Measurements from ENCODE around the gene ZYX.
"Not testable (repeated sequence)": the region's sequence is repeated elsewhere in the genome, so short reads cannot be mapped to it uniquely, and the experiment has no call there.

The ZYX gene

GRCh38 chr7:143418681-143419458 lies 37.7 kb downstream of the ZYX start:
- DNase-seq, result no peak

GRCh38 chr7:143419880-143420279 lies 38.7 kb downstream of the ZYX start:
- no peak for DNase-seq

GRCh38 chr7:143420624-143421023 lies 39.5 kb downstream of the ZYX start:
- DNase-seq, result not testable (repeated sequence)

- no peak for DNase-seq
These were observed 40.9 kb downstream of the ZYX start for GRCh38 chr7:143422033-143422432.

GRCh38 chr7:143424476-143424875 lies 43.3 kb downstream of the ZYX start:
- DNase-seq, result not testable (repeated sequence)

GRCh38 chr7:143426479-143427142 lies 45.5 kb downstream of the ZYX start:
- DNase-seq, result no peak

- DNase-seq, result no peak
These were observed 48.9 kb downstream of the ZYX start for GRCh38 chr7:143429770-143430698.

GRCh38 chr7:143431109-143431508 lies 50.0 kb downstream of the ZYX start:
- no peak for DNase-seq

GRCh38 chr7:143433759-143434158 lies 52.6 kb downstream of the ZYX start:
- DNase-seq, result no peak

- no peak for DNase-seq
These were observed 53.5 kb downstream of the ZYX start for GRCh38 chr7:143434660-143435059.

- no peak for DNase-seq
These were observed 54.1 kb downstream of the ZYX start for GRCh38 chr7:143435266-143435665.

GRCh38 chr7:143436325-143436946 lies 55.3 kb downstream of the ZYX start:
- DNase-seq, result no peak

- no peak for DNase-seq
These were observed 56.4 kb downstream of the ZYX start for GRCh38 chr7:143437578-143437977.

GRCh38 chr7:143439866-143440265 lies 58.7 kb downstream of the ZYX start:
- DNase-seq, result no peak

All from CD4-positive, alpha-beta T cell treated with Interleukin-4 for 1 hour (primary cell).